Measurements from ENCODE around the gene ATXN7L2.

Gene ATXN7L2

GRCh38 chr1:109535971-109536491, 52.3 kb downstream of the ATXN7L2 start:
- TF ChIP-seq CTCF (IDR thresholded peaks at IDR 0.05; ENCODE audit: low read length) (no peak), EZH2 (IDR thresholded peaks at IDR 0.05; ENCODE audit: borderline replicate concordance, low read length) (no peak)
- peaks cover 9% of the 10 kb centered on the region for H3K4me1 ChIP-seq (ENCODE audit: insufficient read depth, low read length, severe bottlenecking)
- H3K9ac ChIP-seq (ENCODE audit: low read length) = no peak overlapping the region
- H3K27ac ChIP-seq (ENCODE audit: low read depth, low read length, poor library complexity, severe bottlenecking) = no peak overlapping the region
- H3K79me2 ChIP-seq (ENCODE audit: insufficient read depth, low read length) = no peaks in the 10 kb centered on the region
- H3K36me3 ChIP-seq (ENCODE audit: insufficient read depth, low read length) = no peaks in the 10 kb centered on the region
- H3K27me3 ChIP-seq (ENCODE audit: insufficient read depth, low read length) = no peaks in the 10 kb centered on the region; the same call in none of the 2 replicates
- H4K20me1 ChIP-seq (ENCODE audit: insufficient read depth, low read length) = no peaks in the 10 kb centered on the region
- no peak overlapping the region for H3K4me2 ChIP-seq (ENCODE audit: low read length)
- no peaks in the 10 kb centered on the region for H3K9me2 ChIP-seq (ENCODE audit: low read depth, low read length)
- no peak overlapping the region for H3K4me3 ChIP-seq (ENCODE audit: low read depth, low read length, poor library complexity, severe bottlenecking)
- H3F3A ChIP-seq (ENCODE audit: insufficient read depth, low read length) = no peaks in the 10 kb centered on the region
- H2AFZ ChIP-seq (ENCODE audit: low read length) = no peak overlapping the region
- H3K9me3 ChIP-seq (ENCODE audit: low read length) = no peaks in the 10 kb centered on the region

DNA sequence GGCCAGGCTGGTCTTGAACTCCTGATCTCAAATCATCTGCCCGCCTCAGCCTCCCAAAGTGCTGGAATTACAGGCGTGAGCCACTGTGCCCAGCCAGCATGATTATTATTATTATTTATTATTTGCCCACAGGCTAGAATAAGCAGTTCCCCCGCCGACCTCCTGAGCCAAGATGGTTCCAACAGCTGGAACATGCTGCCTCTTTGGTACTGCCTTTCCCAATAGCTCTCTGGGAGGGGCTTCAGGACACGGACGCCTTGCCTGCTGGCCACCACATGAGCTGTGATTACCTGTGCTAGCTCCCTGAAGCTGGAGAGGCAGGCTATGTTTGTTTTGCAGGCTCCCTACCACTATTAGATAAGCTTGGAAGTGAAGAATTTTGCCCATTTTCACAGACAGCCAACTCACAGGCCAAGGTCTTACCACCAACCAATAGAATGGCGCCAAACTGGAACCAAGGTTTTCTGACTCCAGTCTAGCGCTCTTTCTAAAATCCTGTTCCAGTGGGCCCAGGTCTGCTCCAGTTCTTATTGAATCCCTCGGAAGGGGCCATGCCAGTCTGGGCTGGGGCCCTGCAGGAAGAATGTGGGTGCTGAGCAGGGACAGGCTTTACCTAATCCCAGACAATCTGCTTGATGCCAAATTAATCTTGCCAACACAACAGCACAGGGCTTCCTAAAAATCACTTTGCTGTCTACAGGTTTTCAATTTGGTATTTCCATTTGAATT, 53.9 kb downstream of the ATXN7L2 start:
- no peak for TF ChIP-seq EZH2 (IDR thresholded peaks at IDR 0.05; ENCODE audit: borderline replicate concordance, low read length)
- no peak for TF ChIP-seq CTCF (IDR thresholded peaks at IDR 0.05; ENCODE audit: low read length)
- Histone ChIP-seq H3K27me3 (ENCODE audit: insufficient read depth, low read length) (no peaks in the 10 kb centered on the region; the same call in none of the 2 replicates), H4K20me1 (ENCODE audit: insufficient read depth, low read length) (no peaks in the 10 kb centered on the region), H3K4me2 (ENCODE audit: low read length) (no peak overlapping the region), H3K4me1 (ENCODE audit: insufficient read depth, low read length, severe bottlenecking) (peaks cover 2% of the 10 kb centered on the region), H3K36me3 (ENCODE audit: insufficient read depth, low read length) (no peaks in the 10 kb centered on the region), H3F3A (ENCODE audit: insufficient read depth, low read length) (no peaks in the 10 kb centered on the region), H3K79me2 (ENCODE audit: insufficient read depth, low read length) (no peaks in the 10 kb centered on the region), H3K4me3 (ENCODE audit: low read depth, low read length, poor library complexity, severe bottlenecking) (no peak overlapping the region), H3K9ac (ENCODE audit: low read length) (no peak overlapping the region), H3K27ac (ENCODE audit: low read depth, low read length, poor library complexity, severe bottlenecking) (no peak overlapping the region), H3K9me3 (ENCODE audit: low read length) (no peaks in the 10 kb centered on the region), H2AFZ (ENCODE audit: low read length) (no peak overlapping the region), H3K9me2 (ENCODE audit: low read depth, low read length) (no peaks in the 10 kb centered on the region)

- Histone ChIP-seq H3K9me2 (ENCODE audit: low read depth, low read length) (no peaks in the 10 kb centered on the region), H3K9ac (ENCODE audit: low read length) (no peak overlapping the region), H3K9me3 (ENCODE audit: low read length) (no peaks in the 10 kb centered on the region), H3K27me3 (ENCODE audit: insufficient read depth, low read length) (no peaks in the 10 kb centered on the region; the same call in none of the 2 replicates), H3F3A (ENCODE audit: insufficient read depth, low read length) (no peaks in the 10 kb centered on the region), H2AFZ (ENCODE audit: low read length) (no peak overlapping the region), H4K20me1 (ENCODE audit: insufficient read depth, low read length) (no peaks in the 10 kb centered on the region), H3K4me3 (ENCODE audit: low read depth, low read length, poor library complexity, severe bottlenecking) (no peak overlapping the region), H3K4me2 (ENCODE audit: low read length) (no peak overlapping the region), H3K36me3 (ENCODE audit: insufficient read depth, low read length) (no peaks in the 10 kb centered on the region), H3K79me2 (ENCODE audit: insufficient read depth, low read length) (no peaks in the 10 kb centered on the region), H3K27ac (ENCODE audit: low read depth, low read length, poor library complexity, severe bottlenecking) (no peak overlapping the region), H3K4me1 (ENCODE audit: insufficient read depth, low read length, severe bottlenecking) (no peaks in the 10 kb centered on the region)
- no peak for TF ChIP-seq EZH2 (IDR thresholded peaks at IDR 0.05; ENCODE audit: borderline replicate concordance, low read length)
- TF ChIP-seq CTCF (IDR thresholded peaks at IDR 0.05; ENCODE audit: low read length) = no peak
Measured at GRCh38 chr1:109538827-109539555, 55.3 kb downstream of the ATXN7L2 start.
